Fibroblast of skin of right biceps (primary cell): ENCODE results near the gene CIB4.

Experiments used
- DNase-seq: peaks from one replicate; pipeline ENCODE4 v3.0.0-alpha.2; 2013

The CIB4 gene

GRCh38 chr2:26540961-26541360 is 100.2 kb downstream of the CIB4 start:
- DNase-seq, result no peak

- no peak for DNase-seq
These were observed 100.9 kb downstream of the CIB4 start for GRCh38 chr2:26540306-26540705.

- no peak for DNase-seq
These were observed 103.2 kb downstream of the CIB4 start for GRCh38 chr2:26537826-26538475.

- DNase-seq, result no peak
These were observed 103.9 kb downstream of the CIB4 start for GRCh38 chr2:26537069-26537825.

GRCh38 chr2:26536371-26537068 is 104.6 kb downstream of the CIB4 start:
- no peak for DNase-seq

- DNase-seq, result no peak
These were observed 105.4 kb downstream of the CIB4 start for GRCh38 chr2:26535663-26536275.

- no peak for DNase-seq
These were observed 106.1 kb downstream of the CIB4 start for GRCh38 chr2:26534865-26535662.

GRCh38 chr2:26534098-26534864 is 106.9 kb downstream of the CIB4 start:
- no peak for DNase-seq

GRCh38 chr2:26533661-26534060 is 107.5 kb downstream of the CIB4 start:
- DNase-seq, result no peak

- DNase-seq, result no peak
These were observed 108.6 kb downstream of the CIB4 start for GRCh38 chr2:26532301-26533250.
